RWPE2 (cell line): ENCODE measurements around the gene TSPEAR.
"Not testable (repeated sequence)": the region's sequence is repeated elsewhere in the genome, so short reads cannot be mapped to it uniquely, and the experiment has no call there.

Source experiments
- ATAC-seq: fragments of 200-7000 bp; cut with Tn5 transposase; 3 replicates; pipeline ENCODE4 v1.9.1; 2021; ENCODE audit warnings: low read depth
- DNase-seq: peaks from one replicate; pipeline ENCODE4 v3.0.0-alpha.2; 2020; ENCODE audit warnings: low spot score
- H3K27ac ChIP-seq: fragments of 450-650 bp; 2 replicates; pipeline ENCODE4 v1.5.1; 2017; ENCODE audit warnings: mild to moderate bottlenecking; ENCODE audit not compliant: poor library complexity, severe bottlenecking
- H3K27me3 ChIP-seq: fragments of 250-450 bp; sonication (Bioruptor Pico); 2 replicates; pipeline ENCODE4 v1.5.1; 2021; ENCODE audit warnings: mild to moderate bottlenecking, moderate library complexity; ENCODE audit not compliant: insufficient read depth, poor library complexity, severe bottlenecking
- H3K36me3 ChIP-seq: fragments of 250-450 bp; sonication (Bioruptor Pico); 2 replicates; pipeline ENCODE4 v1.5.1; 2020; ENCODE audit warnings: low read depth, mild to moderate bottlenecking, moderate library complexity
- H3K4me1 ChIP-seq: fragments of 250-450 bp; sonication (Bioruptor Pico); 2 replicates; pipeline ENCODE4 v1.5.1; 2021; ENCODE audit warnings: mild to moderate bottlenecking, moderate library complexity; ENCODE audit not compliant: insufficient read depth, poor library complexity, severe bottlenecking
- H3K4me3 ChIP-seq: fragments of 250-450 bp; sonication (Bioruptor Pico); 2 replicates; pipeline ENCODE4 v1.5.1; 2021; ENCODE audit warnings: mild to moderate bottlenecking, moderate library complexity; ENCODE audit not compliant: severe bottlenecking
- H3K9me3 ChIP-seq: fragments of 250-450 bp; sonication (Bioruptor Pico); 2 replicates; pipeline ENCODE4 v1.5.1; 2021; ENCODE audit warnings: mild to moderate bottlenecking, moderate library complexity; ENCODE audit not compliant: severe bottlenecking
- CTCF ChIP-seq: fragments of 450-650 bp; IDR thresholded peaks from one replicate; pipeline ENCODE4 v1.5.1; 2017; ENCODE audit warnings: mild to moderate bottlenecking, moderate library complexity; ENCODE audit not compliant: poor library complexity, severe bottlenecking

TSPEAR gene

GRCh38 chr21:44697811-44698734 is 13.3 kb downstream of the TSPEAR start:
- Histone ChIP-seq H3K27me3 (peaks cover 25% of the 10 kb centered on the region), H3K4me1 (no peaks in the 10 kb centered on the region), H3K36me3 (no peaks in the 10 kb centered on the region), H3K4me3 (no peak overlapping the region), H3K9me3 (peaks cover 3% of the 10 kb centered on the region), H3K27ac (no peak overlapping the region)
- ATAC-seq (no peak), DNase-seq (no peak)
- no peak for TF ChIP-seq CTCF

GRCh38 chr21:44697172-44697810 is 14.1 kb downstream of the TSPEAR start, which contains the start of gene KRTAP10-12:
KRTAP10-12 (plus strand) TSS chr21:44697172; CDS start chr21:44697202, 30 bp downstream.
- H3K36me3 ChIP-seq, ATAC-seq, H3K9me3 ChIP-seq, H3K4me1 ChIP-seq, H3K27ac ChIP-seq, DNase-seq, H3K4me3 ChIP-seq: not testable (repeated sequence)
- H3K27me3 ChIP-seq: peaks cover 28% of the 10 kb centered on the region

GRCh38 chr21:44696572-44696971 is 14.8 kb downstream of the TSPEAR start:
- no peaks in the 10 kb centered on the region for H3K4me1 ChIP-seq
- DNase-seq (no peak), ATAC-seq (no peak)
- no peak overlapping the region for H3K4me3 ChIP-seq
- H3K27ac ChIP-seq: no peak overlapping the region
- H3K9me3 ChIP-seq: peaks cover 8% of the 10 kb centered on the region
- H3K27me3 ChIP-seq: peaks cover 35% of the 10 kb centered on the region
- no peaks in the 10 kb centered on the region for H3K36me3 ChIP-seq
- TF ChIP-seq CTCF: no peak

GRCh38 chr21:44695641-44696040 is 15.7 kb downstream of the TSPEAR start:
- Histone ChIP-seq H3K4me1 (no peaks in the 10 kb centered on the region), H3K9me3 (peaks cover 8% of the 10 kb centered on the region), H3K4me3 (no peak overlapping the region), H3K27me3 (peaks cover 34% of the 10 kb centered on the region), H3K36me3 (no peaks in the 10 kb centered on the region), H3K27ac (no peak overlapping the region)
- no peak for TF ChIP-seq CTCF
- ATAC-seq (no peak), DNase-seq (no peak)

- TF ChIP-seq CTCF: no peak
- no peaks in the 10 kb centered on the region for H3K4me1 ChIP-seq
- peaks cover 29% of the 10 kb centered on the region for H3K27me3 ChIP-seq
- no peak overlapping the region for H3K27ac ChIP-seq
- ATAC-seq (no peak), DNase-seq (no peak)
- H3K9me3 ChIP-seq: peaks cover 8% of the 10 kb centered on the region
- H3K36me3 ChIP-seq: no peaks in the 10 kb centered on the region
- H3K4me3 ChIP-seq: no peak overlapping the region
These were observed 16.2 kb downstream of the TSPEAR start for GRCh38 chr21:44695184-44695583.
